GM21367 (cell line): Measurements from ENCODE around the gene ACAT1.
"Not testable (repeated sequence)": the region's sequence is repeated elsewhere in the genome, so short reads cannot be mapped to it uniquely, and the experiment has no call there.

Experiments
- ATAC-seq: cut with Tn5 transposase; IDR thresholded peaks from one replicate; pipeline ENCODE4 v1.9.1; 2021; ENCODE audit not compliant: unreplicated experiment

ACAT1 gene

GRCh38 chr11:108144615-108145014, 23.2 kb downstream of the ACAT1 start:
- ATAC-seq: no peak

GRCh38 chr11:108147150-108147549, 25.8 kb downstream of the ACAT1 start:
- no peak for ATAC-seq

DNA sequence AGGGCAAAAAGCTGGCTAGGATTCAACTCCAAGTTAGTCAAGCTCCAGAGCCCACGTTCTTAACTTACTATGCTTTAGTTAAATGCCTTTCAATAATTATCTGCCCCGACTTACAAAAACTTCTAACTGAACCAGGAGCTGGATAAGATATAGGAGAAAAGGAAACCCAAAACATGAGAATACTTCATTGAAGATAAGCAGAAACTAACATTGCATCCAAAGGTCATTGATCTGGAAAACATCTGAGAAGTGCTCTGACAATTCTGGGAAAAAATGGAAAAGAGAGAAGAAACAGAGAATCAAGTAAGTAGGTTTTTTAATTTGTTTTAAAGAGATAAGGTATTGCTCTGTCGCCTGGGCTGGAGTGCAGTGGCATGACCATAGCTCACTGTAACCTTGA, 27.2 kb downstream of the ACAT1 start:
- no peak for ATAC-seq

GRCh38 chr11:108154591-108154990, 33.2 kb downstream of the ACAT1 start:
- no peak for ATAC-seq

- peak; percentile 95 for ATAC-seq
Measured at GRCh38 chr11:108160970-108161566, 39.7 kb downstream of the ACAT1 start.

- ATAC-seq: not testable (repeated sequence)
Measured at GRCh38 chr11:108162878-108163277, 41.5 kb downstream of the ACAT1 start.

GRCh38 chr11:108167624-108168023, 46.3 kb downstream of the ACAT1 start:
- no peak for ATAC-seq

DNA sequence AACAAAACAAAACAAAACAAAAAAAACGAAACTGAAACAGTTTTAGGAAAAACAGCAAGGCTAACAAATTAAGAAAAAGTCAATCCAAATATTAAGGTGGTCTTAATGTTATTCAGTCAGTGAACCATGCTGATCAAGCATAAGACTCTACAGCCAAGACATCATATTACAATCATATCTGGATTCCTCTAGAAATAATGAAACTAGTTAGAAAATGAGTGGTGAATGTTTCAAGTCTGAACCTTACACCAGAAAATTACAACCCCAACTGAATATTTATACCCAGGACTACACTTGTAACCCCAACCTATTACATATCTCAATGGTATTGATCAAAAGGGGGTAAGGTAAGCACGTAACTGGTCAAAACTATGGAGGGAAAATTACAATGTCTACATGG, 48.8 kb downstream of the ACAT1 start:
- no peak for ATAC-seq

DNA sequence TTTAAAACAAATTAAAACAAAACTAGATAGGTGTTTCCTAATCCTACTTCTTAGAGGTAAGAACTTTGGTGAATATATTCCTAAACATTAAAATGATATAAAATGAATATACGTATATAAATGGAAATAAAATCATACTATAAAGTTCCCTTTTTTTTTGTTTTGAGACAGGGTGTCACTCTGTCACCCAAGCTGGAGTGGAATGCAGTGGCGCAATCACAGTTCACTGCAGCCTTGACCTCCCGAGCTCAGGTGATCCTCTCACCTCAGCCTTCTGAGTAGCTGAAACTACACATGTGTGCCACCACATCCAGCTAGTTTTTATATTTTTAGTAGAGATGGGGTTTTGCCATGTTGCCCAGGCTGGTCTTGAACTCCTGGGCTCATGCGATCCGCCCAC, 56.2 kb downstream of the ACAT1 start:
- ATAC-seq: no peak

GRCh38 chr11:108193725-108194124, 72.4 kb downstream of the ACAT1 start:
- ATAC-seq: no peak

DNA sequence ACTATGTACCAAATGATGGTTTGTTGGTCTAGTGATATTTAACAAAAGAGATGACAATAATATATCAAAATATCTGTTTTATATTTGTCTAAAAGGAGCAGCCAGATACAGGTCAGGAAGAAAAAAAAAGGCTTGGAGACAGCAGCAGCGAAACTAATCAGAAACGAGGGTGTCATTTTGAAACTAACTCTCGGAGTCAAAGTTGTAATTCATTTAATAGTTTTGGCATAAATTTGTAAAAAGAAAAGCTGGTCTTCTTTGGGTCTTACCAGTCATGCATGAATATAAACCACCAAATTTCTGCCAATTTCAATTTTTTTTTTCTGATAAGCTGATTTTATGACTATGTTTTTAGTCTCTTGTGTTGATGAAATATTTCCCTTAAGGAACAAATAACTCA, 75.5 kb downstream of the ACAT1 start:
- ATAC-seq: no peak
